HCT116 (cell line): ENCODE data around the gene GEMIN5. TPM values are rescaled to one million over a fixed set of nuclear protein-coding genes. Genes with fewer than 3 reads are reported as not detected.

ENCODE experiments used
- ATAC-seq: fragments of 200-7000 bp; cut with Tn5 transposase; 2 replicates; pipeline ENCODE4 v1.9.1; 2020; ENCODE audit warnings: mild to moderate bottlenecking, moderate library complexity
- BruUV-seq: library from RNA; stranded (reverse); fragments of 400-500 nt; replicated peaks from 2 replicates; lab custom pipeline; 2021; lab: Mats Ljungman, UMichigan
- CTCF ChIA-PET: fragments of 300-600 bp; sonication (Branson Sonifier 250); formaldehyde crosslinking; loops from one replicate; lab custom pipeline; 2021; ENCODE audit warnings: antibody characterized with exemption; lab: Charles Lee
- POLR2A ChIA-PET: fragments of 300-600, 350-600 bp; sonication (Branson Sonifier 250); formaldehyde crosslinking; loops from one replicate; lab custom pipeline; 2021; ENCODE audit warnings: antibody characterized with exemption; lab: Charles Lee
- RAD21 ChIA-PET, 2 experiments: fragments of 300-600 bp; sonication (Branson Sonifier 250); formaldehyde crosslinking; loops; one replicate each; lab custom pipeline; 2023; ENCODE audit warnings: low total read pairs in 2 of 2; ENCODE audit not compliant: uncharacterized antibody in 2 of 2, unreplicated experiment in 2 of 2, low non-redundant PET in 1 of 2; lab: Charles Lee
- DNase-seq: peaks from one replicate; pipeline ENCODE4 v3.0.0-alpha.2; 2010; ENCODE audit warnings: low read depth, low spot score
- H2AFZ ChIP-seq: fragments of 200-600 bp; shearing (Covaris generic), sonication (generic); 2 replicates; pipeline ENCODE4 v1.6.1; 2017; ENCODE audit warnings: low read depth, mixed run types, mixed read lengths, antibody characterized with exemption, low read length; ENCODE audit not compliant: poor library complexity, severe bottlenecking
- H3K27ac ChIP-seq: 2 replicates; pipeline ENCODE4 v1.5.1; 2012; ENCODE audit warnings: low read depth, low read length
- H3K27me3 ChIP-seq: fragments of 200-600 bp; sonication (generic); 2 replicates; pipeline ENCODE4 v1.6.1; 2016; ENCODE audit warnings: mixed run types, low read length, mixed read lengths; ENCODE audit not compliant: insufficient read depth
- H3K36me3 ChIP-seq, 2 experiments: fragments of 200-500 bp in 1 of 2; fragments of 200-600 bp in 1 of 2; sonication (Bioruptor generic) in 1 of 2; sonication (generic) in 1 of 2; 2 replicates each; pipeline versions ENCODE4 v1.5.1 to v1.6.1; 2014 to 2016; ENCODE audit warnings: low read length in 2 of 2, inconsistent platforms in 1 of 2, mixed read lengths in 1 of 2, mixed run types in 1 of 2; ENCODE audit not compliant: insufficient read depth in 2 of 2, control insufficient read depth in 1 of 2
- H3K4me1 ChIP-seq, 2 experiments: fragments of 200-600 bp in 1 of 2; sonication (generic) in 1 of 2; 2 replicates each; pipeline versions ENCODE4 v1.5.1 to v1.6.1; 2012 to 2017; ENCODE audit warnings: low read length in 2 of 2, inconsistent platforms in 1 of 2, mild to moderate bottlenecking in 1 of 2, mixed read lengths in 1 of 2, mixed run types in 1 of 2, moderate library complexity in 1 of 2; ENCODE audit not compliant: insufficient read depth in 2 of 2, control insufficient read depth in 1 of 2
- H3K4me2 ChIP-seq: fragments of 200-600 bp; sonication (generic); 2 replicates; pipeline ENCODE4 v1.6.1; 2017; ENCODE audit warnings: mixed run types, low read length, mixed read lengths
- H3K4me3 ChIP-seq, 2 experiments: fragments of 200-600 bp in 1 of 2; sonication (generic) in 1 of 2; replicated peaks in 1 of 2; 2 replicates each; pipeline ENCODE4 v1.5.1; 2011 to 2016; ENCODE audit warnings: low read length in 2 of 2, control low read depth in 1 of 2, low read depth in 1 of 2, mild to moderate bottlenecking in 1 of 2, mixed read lengths in 1 of 2, mixed run types in 1 of 2
- H3K79me2 ChIP-seq: fragments of 200-600 bp; sonication (generic); 2 replicates; pipeline ENCODE4 v1.6.1; 2017; ENCODE audit warnings: mild to moderate bottlenecking, mixed run types, low read length, moderate library complexity, mixed read lengths; ENCODE audit not compliant: insufficient read depth
- H3K9ac ChIP-seq: fragments of 200-600 bp; sonication (generic); 2 replicates; pipeline ENCODE4 v1.6.1; 2016; ENCODE audit warnings: low read length, mixed read lengths
- H3K9me2 ChIP-seq: fragments of 200-600 bp; sonication (generic), shearing (Covaris generic); 2 replicates; pipeline ENCODE4 v1.6.1; 2017; ENCODE audit warnings: mixed run types, mild to moderate bottlenecking, moderate library complexity; ENCODE audit not compliant: insufficient read depth
- H3K9me3 ChIP-seq, 2 experiments: fragments of 200-500 bp in 1 of 2; fragments of 200-600 bp in 1 of 2; sonication (Bioruptor generic) in 1 of 2; sonication (generic) in 1 of 2; 2 replicates each; pipeline ENCODE4 v1.6.1; 2014 to 2017; ENCODE audit warnings: low read length in 2 of 2, mixed read lengths in 2 of 2, inconsistent platforms in 1 of 2, low read depth in 1 of 2, mild to moderate bottlenecking in 1 of 2, mixed run types in 1 of 2, moderate library complexity in 1 of 2; ENCODE audit not compliant: control insufficient read depth in 1 of 2, insufficient read depth in 1 of 2
- H4K20me1 ChIP-seq: fragments of 200-600 bp; sonication (generic), shearing (Covaris generic); 2 replicates; pipeline ENCODE4 v1.6.1; 2017; ENCODE audit warnings: mixed run types, mild to moderate bottlenecking, moderate library complexity; ENCODE audit not compliant: insufficient read depth
- CEBPB ChIP-seq: IDR thresholded peaks from 2 replicates; pipeline ENCODE4 v1.6.1; 2012; ENCODE audit warnings: low read depth
- EGR1 ChIP-seq: IDR thresholded peaks from 2 replicates; pipeline ENCODE4 v1.6.1; 2012; ENCODE audit warnings: low read depth
- EZH2 ChIP-seq: fragments of 200-600 bp; sonication (generic); IDR thresholded peaks from 2 replicates; pipeline ENCODE4 v1.6.1; 2017; ENCODE audit warnings: antibody characterized with exemption, mixed run types
- RAD21 ChIP-seq: IDR thresholded peaks from 2 replicates; pipeline ENCODE4 v1.6.1; 2012; ENCODE audit warnings: low read depth, mild to moderate bottlenecking
- ZFX ChIP-seq: fragments of 450-650 bp; IDR thresholded peaks from 2 replicates; pipeline ENCODE4 v1.6.1; 2017
- ZNF274 ChIP-seq: fragments of 200-500 bp; sonication (Bioruptor generic); IDR thresholded peaks from 2 replicates; pipeline ENCODE4 v1.6.1; 2014; ENCODE audit warnings: mild to moderate bottlenecking, low read depth, low read length, inconsistent platforms
- intact Hi-C: fragments of 100-400 bp; cut with micrococcal nuclease; formaldehyde crosslinking; loops from 2 replicates; pipeline ENCODE4 v1.10.0; 2022
- total RNA-seq: library from RNA; stranded (reverse); gene quantifications from one replicate; pipeline ENCODE4 v1.2.1, GENCODE V29; 2021; ENCODE audit not compliant: unreplicated experiment
- TF ChIP-seq, protein P1 (sequence below): IDR thresholded peaks from 2 replicates; pipeline ENCODE4 v1.6.1; 2012
- TF ChIP-seq, protein P2 (sequence below): IDR thresholded peaks from 2 replicates; pipeline ENCODE4 v1.6.1; 2012; ENCODE audit warnings: low read depth

Gene GEMIN5
- total RNA-seq, 1 experiment from 2014 or later, result 35.9 TPM

DNA sequence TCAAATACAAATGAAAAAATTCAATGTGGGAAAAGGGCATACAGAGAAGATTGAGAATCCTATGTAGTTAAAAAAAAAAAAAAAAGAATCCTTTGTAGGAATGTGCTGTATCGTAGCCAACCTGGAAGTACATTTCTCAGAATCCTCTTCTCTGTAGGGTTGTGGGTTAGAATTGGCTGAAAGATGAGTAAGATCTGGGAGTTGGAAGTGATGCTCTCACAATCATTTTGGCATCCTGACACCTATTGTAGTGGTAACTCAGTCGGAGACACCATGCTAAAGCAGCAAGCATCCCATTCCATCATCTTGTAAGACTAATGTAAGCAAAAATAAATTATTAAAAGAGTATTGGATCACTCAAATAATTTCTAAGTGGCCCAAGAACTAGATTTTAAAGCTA is 33.5 kb upstream of the GEMIN5 start:
- no peak overlapping the region for H3K4me3 ChIP-seq
- peaks cover 0 to 8% of the 10 kb centered on the region in 2 experiments; a peak in 1 of 4 replicates for H3K36me3 ChIP-seq
- H4K20me1 ChIP-seq, result peaks cover 4% of the 10 kb centered on the region; the same call in 1 of the 2 replicates
- TF ChIP-seq CEBPB (no peak), ZFX (no peak), RAD21 (no peak), EZH2 (no peak), ZNF274 (no peak), EGR1 (no peak)
- TF ChIP-seq, protein P1, sequence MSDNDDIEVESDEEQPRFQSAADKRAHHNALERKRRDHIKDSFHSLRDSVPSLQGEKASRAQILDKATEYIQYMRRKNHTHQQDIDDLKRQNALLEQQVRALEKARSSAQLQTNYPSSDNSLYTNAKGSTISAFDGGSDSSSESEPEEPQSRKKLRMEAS, result no peak
- TF ChIP-seq, protein P2, sequence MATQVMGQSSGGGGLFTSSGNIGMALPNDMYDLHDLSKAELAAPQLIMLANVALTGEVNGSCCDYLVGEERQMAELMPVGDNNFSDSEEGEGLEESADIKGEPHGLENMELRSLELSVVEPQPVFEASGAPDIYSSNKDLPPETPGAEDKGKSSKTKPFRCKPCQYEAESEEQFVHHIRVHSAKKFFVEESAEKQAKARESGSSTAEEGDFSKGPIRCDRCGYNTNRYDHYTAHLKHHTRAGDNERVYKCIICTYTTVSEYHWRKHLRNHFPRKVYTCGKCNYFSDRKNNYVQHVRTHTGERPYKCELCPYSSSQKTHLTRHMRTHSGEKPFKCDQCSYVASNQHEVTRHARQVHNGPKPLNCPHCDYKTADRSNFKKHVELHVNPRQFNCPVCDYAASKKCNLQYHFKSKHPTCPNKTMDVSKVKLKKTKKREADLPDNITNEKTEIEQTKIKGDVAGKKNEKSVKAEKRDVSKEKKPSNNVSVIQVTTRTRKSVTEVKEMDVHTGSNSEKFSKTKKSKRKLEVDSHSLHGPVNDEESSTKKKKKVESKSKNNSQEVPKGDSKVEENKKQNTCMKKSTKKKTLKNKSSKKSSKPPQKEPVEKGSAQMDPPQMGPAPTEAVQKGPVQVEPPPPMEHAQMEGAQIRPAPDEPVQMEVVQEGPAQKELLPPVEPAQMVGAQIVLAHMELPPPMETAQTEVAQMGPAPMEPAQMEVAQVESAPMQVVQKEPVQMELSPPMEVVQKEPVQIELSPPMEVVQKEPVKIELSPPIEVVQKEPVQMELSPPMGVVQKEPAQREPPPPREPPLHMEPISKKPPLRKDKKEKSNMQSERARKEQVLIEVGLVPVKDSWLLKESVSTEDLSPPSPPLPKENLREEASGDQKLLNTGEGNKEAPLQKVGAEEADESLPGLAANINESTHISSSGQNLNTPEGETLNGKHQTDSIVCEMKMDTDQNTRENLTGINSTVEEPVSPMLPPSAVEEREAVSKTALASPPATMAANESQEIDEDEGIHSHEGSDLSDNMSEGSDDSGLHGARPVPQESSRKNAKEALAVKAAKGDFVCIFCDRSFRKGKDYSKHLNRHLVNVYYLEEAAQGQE, result no peak
- no peaks in the 10 kb centered on the region for H3K9me2 ChIP-seq
- H3K4me1 ChIP-seq, result no peaks in the 10 kb centered on the region
- H2AFZ ChIP-seq, result no peak overlapping the region
- DNase-seq (no peak), ATAC-seq (no peak)
- ChIA-PET CTCF (interaction anchor here (1.4 to 3.1 kb wide), 4 partner anchors 25 to 331 kb away, joined by 5 to 38 read pairs (median 10); no protein-coding TSS in a partner anchor), POLR2A (no interaction called here), RAD21 (no interaction called here)
- H3K9ac ChIP-seq, result no peak overlapping the region
- no peaks in the 10 kb centered on the region for H3K27me3 ChIP-seq
- H3K27ac ChIP-seq, result no peak overlapping the region
- intact Hi-C loops, result loop anchor here (10.0 kb wide), 1 partner anchor 1853 kb away; no protein-coding TSS in a partner anchor
- H3K9me3 ChIP-seq, result no peaks in the 10 kb centered on the region
- H3K79me2 ChIP-seq, result no peaks in the 10 kb centered on the region
- BruUV-seq, result no TSS peak
- H3K4me2 ChIP-seq, result no peak overlapping the region
